Neutrophil (primary cell): Measurements from ENCODE around the gene WDFY3.
"Not testable (repeated sequence)": the region's sequence is repeated elsewhere in the genome, so short reads cannot be mapped to it uniquely, and the experiment has no call there.

Experiments
- H3K27ac ChIP-seq: fragments of 200-600 bp; sonication (generic); 2 replicates; pipeline ENCODE4 v1.5.1; 2016; ENCODE audit warnings: mild to moderate bottlenecking, moderate library complexity
- H3K27me3 ChIP-seq: fragments of 200-600 bp; sonication (generic); 2 replicates; pipeline ENCODE4 v1.6.0; 2016; ENCODE audit warnings: mild to moderate bottlenecking
- H3K36me3 ChIP-seq: fragments of 200-600 bp; sonication (generic); 2 replicates; pipeline ENCODE4 v1.5.1; 2017
- H3K4me1 ChIP-seq, 2 experiments: fragments of 200-600 bp in 1 of 2; sonication (generic) in 1 of 2; 1 replicate in 1 of 2; 2 replicates in 1 of 2; pipeline versions ENCODE4 v1.5.1 to v1.6.1; 2013 to 2016; ENCODE audit warnings: low read depth in 1 of 2, low read length in 1 of 2, mild to moderate bottlenecking in 1 of 2, moderate library complexity in 1 of 2; ENCODE audit not compliant: control insufficient read depth in 1 of 2, insufficient read depth in 1 of 2
- H3K4me3 ChIP-seq, 2 experiments: fragments of 200-600 bp in 1 of 2; sonication (generic) in 1 of 2; 1 replicate in 1 of 2; 2 replicates in 1 of 2; pipeline ENCODE4 v1.5.1; 2013 to 2016; ENCODE audit warnings: low read depth in 1 of 2, low read length in 1 of 2, mild to moderate bottlenecking in 1 of 2, moderate library complexity in 1 of 2
- H3K9me3 ChIP-seq: fragments of 200-600 bp; sonication (generic); 2 replicates; pipeline ENCODE4 v1.5.1; 2016
- TF ChIP-seq, protein P1 (sequence below): fragments of 200-600 bp; sonication (generic); IDR thresholded peaks from 2 replicates; pipeline ENCODE4 v1.5.1; 2016; ENCODE audit warnings: antibody characterized with exemption

WDFY3 gene

DNA sequence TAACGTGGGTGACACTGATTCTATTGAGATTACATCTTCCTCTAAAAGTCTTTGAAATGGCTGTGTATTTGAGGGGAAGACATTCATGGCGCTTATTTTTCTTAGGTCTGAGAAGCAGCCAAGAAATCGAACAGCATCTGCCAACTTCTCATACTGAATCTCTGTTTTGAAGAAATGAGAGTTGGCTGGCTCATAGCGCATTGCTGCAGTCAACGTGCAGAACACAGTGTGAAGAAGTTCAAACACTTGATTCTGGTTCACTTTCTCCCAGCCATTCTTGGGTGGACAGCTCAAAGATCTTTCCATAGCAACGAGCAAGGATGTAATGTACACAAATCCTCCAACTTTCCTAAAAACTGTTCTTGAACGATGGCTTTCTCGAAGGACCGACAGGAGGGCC is 156.5 kb downstream of the WDFY3 start:
- no peaks in the 10 kb centered on the region for H3K27me3 ChIP-seq
- no peak overlapping the region for H3K4me3 ChIP-seq
- H3K9me3 ChIP-seq, result no peaks in the 10 kb centered on the region
- no peak overlapping the region for H3K27ac ChIP-seq
- H3K4me1 ChIP-seq, result peaks cover 10 to 15% of the 10 kb centered on the region in 2 experiments
- TF ChIP-seq, protein P1, sequence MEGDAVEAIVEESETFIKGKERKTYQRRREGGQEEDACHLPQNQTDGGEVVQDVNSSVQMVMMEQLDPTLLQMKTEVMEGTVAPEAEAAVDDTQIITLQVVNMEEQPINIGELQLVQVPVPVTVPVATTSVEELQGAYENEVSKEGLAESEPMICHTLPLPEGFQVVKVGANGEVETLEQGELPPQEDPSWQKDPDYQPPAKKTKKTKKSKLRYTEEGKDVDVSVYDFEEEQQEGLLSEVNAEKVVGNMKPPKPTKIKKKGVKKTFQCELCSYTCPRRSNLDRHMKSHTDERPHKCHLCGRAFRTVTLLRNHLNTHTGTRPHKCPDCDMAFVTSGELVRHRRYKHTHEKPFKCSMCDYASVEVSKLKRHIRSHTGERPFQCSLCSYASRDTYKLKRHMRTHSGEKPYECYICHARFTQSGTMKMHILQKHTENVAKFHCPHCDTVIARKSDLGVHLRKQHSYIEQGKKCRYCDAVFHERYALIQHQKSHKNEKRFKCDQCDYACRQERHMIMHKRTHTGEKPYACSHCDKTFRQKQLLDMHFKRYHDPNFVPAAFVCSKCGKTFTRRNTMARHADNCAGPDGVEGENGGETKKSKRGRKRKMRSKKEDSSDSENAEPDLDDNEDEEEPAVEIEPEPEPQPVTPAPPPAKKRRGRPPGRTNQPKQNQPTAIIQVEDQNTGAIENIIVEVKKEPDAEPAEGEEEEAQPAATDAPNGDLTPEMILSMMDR, result no peak
- peaks cover 66% of the 10 kb centered on the region for H3K36me3 ChIP-seq

GRCh38 chr4:84808332-84808731 is 158.2 kb downstream of the WDFY3 start:
- peaks cover 10 to 15% of the 10 kb centered on the region in 2 experiments for H3K4me1 ChIP-seq
- H3K36me3 ChIP-seq, result peaks cover 54% of the 10 kb centered on the region
- no peak overlapping the region for H3K4me3 ChIP-seq
- TF ChIP-seq, protein P1, result no peak
- H3K27ac ChIP-seq, result no peak overlapping the region
- no peaks in the 10 kb centered on the region for H3K9me3 ChIP-seq
- H3K27me3 ChIP-seq, result no peaks in the 10 kb centered on the region

- not testable (repeated sequence) for H3K4me3 ChIP-seq, H3K4me1 ChIP-seq, H3K27me3 ChIP-seq, H3K27ac ChIP-seq, H3K9me3 ChIP-seq
- peaks cover 70% of the 10 kb centered on the region for H3K36me3 ChIP-seq
Observed at GRCh38 chr4:84806541-84806940, 159.9 kb downstream of the WDFY3 start.

DNA sequence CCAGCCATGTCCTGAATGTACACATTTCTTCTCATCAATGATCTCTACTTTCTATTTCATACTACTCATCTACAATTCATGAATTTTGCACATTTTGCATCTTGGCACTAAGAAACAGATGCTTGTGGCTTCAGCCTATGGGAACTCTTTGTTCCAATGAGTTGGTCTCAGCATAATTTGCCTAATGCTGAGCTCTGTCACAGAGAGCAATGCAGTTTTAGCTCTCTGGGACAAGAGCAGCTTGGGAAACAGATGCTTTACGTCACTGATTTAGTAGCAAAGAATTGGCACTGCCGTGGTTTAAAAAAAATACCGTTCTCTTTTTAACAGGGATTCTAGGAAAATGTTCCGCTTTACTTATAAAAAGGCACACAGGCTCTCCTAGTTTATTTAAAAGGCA is 162.4 kb downstream of the WDFY3 start:
- no peak overlapping the region for H3K4me3 ChIP-seq
- TF ChIP-seq, protein P1, result no peak
- no peaks in the 10 kb centered on the region for H3K9me3 ChIP-seq
- no peaks in the 10 kb centered on the region for H3K27me3 ChIP-seq
- no peak overlapping the region for H3K27ac ChIP-seq
- peaks cover 80% of the 10 kb centered on the region for H3K36me3 ChIP-seq
- H3K4me1 ChIP-seq, result no peaks in the 10 kb centered on the region

DNA sequence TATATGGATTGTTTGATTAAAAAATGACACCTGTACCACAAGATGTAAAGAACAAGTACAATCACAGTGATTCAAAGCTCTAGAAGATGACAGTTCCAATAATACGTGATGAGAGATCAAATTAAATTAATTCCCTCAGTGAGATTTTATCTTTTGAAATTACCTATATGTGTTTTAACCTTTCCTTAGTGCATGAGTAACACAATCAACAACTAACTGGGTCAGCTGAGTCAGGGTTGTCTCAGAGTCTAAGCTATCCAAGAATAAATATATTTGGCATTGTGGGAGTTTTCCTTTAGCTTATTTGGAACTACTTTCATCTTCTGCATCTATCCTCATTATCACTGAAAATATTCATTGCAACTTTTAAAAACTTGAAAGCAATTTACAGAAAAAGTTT is 162.8 kb downstream of the WDFY3 start:
- TF ChIP-seq, protein P1, result no peak
- H3K4me3 ChIP-seq, result no peak overlapping the region
- H3K9me3 ChIP-seq, result no peaks in the 10 kb centered on the region
- peaks cover 77% of the 10 kb centered on the region for H3K36me3 ChIP-seq
- no peaks in the 10 kb centered on the region for H3K27me3 ChIP-seq
- no peaks in the 10 kb centered on the region for H3K4me1 ChIP-seq
- H3K27ac ChIP-seq, result no peak overlapping the region

GRCh38 chr4:84803116-84803515 is 163.4 kb downstream of the WDFY3 start:
- no peaks in the 10 kb centered on the region for H3K4me1 ChIP-seq

More at GRCh38 chr4:84803116-84803515, 163.4 kb downstream of the WDFY3 start:
- no peak overlapping the region for H3K4me3 ChIP-seq
- peaks cover 77% of the 10 kb centered on the region for H3K36me3 ChIP-seq
- no peak overlapping the region for H3K27ac ChIP-seq
- no peaks in the 10 kb centered on the region for H3K27me3 ChIP-seq
- H3K9me3 ChIP-seq, result no peaks in the 10 kb centered on the region
- TF ChIP-seq, protein P1, result no peak
